Pancreas (tissue), 10 donors: ENCODE results near the gene MAP1A. TPM values are rescaled to one million over a fixed set of nuclear protein-coding genes. Genes with fewer than 3 reads are reported as not detected.

Source experiments
- ATAC-seq, 4 donors: fragments of 200-7000 bp; cut with Tn5 transposase; one replicate each; pipeline versions ENCODE4 v1.8.0 to v1.9.1; 2020; ENCODE audit warnings: mild to moderate bottlenecking in 4 of 4, moderate library complexity in 4 of 4
- DNase-seq, 6 donors: peaks; one replicate each; pipeline ENCODE4 v3.0.0-alpha.2; 2020
- FAIRE-seq: peaks from 2 replicates; lab custom pipeline; 2012; peaks lifted over from hg19 to GRCh38; lab: Jason Lieb, UNC
- H3K27ac ChIP-seq, 4 donors: fragments of 200-600 bp; sonication (generic); 1 replicate in 3 of 4; 2 replicates in 1 of 4; pipeline versions ENCODE4 v1.5.0 to v1.8.0; 2020
- H3K27me3 ChIP-seq, 4 donors: fragments of 200-600 bp; one replicate each; pipeline ENCODE4 v1.8.0; 2021
- H3K36me3 ChIP-seq, 3 donors: fragments of 200-600 bp; sonication (generic) in 1 of 3; one replicate each; pipeline versions ENCODE4 v1.5.0 to v1.8.0; 2020 to 2021
- H3K4me1 ChIP-seq, 3 donors: fragments of 200-600 bp; one replicate each; pipeline ENCODE4 v1.8.0; 2021
- H3K4me3 ChIP-seq, 4 donors: fragments of 200-600 bp; sonication (generic) in 2 of 4; one replicate each; pipeline versions ENCODE4 v1.5.0 to v1.8.0; 2020 to 2021
- H3K9me3 ChIP-seq, 4 donors: fragments of 200-600 bp; one replicate each; pipeline ENCODE4 v1.8.0; 2021
- WGBS, 2 donors: extraction: QIAGEN DNeasy Blood & Tissue Kit; methylation state at CpG; one replicate each; pipeline ENCODE4 v1.1.7; 2013; 5-methylcytosine and 5-hydroxymethylcytosine counted together
- intact Hi-C, 3 donors: fragments of 100-400 bp; cut with DNase I; formaldehyde crosslinking; loops; one replicate each; pipeline versions ENCODE4 v1.11.1 to v1.14.2; 2022
- polyA plus RNA-seq, 2 donors: library from polyadenylated mRNA; stranded (reverse); fragments of 200-250 nt; gene quantifications; one replicate each; pipeline ENCODE4 v1.2.3, GENCODE V29; 2013
- total RNA-seq, 6 donors: library from RNA; stranded (reverse); fragmentation: NEBNext Ultra II Directional in 4 of 6; extraction: Animal tissue kit (Norgen Biotek cat#: 25700) in 4 of 6; gene quantifications; one replicate each; pipeline versions ENCODE4 v1.2.1 to v1.2.4, GENCODE V29; 2021 to 2023
- TF ChIP-seq, protein P1 (sequence below), 4 donors: fragments of 200-600 bp; sonication (generic) in 3 of 4; IDR thresholded peaks; one replicate each; pipeline versions ENCODE4 v1.5.0 to v1.8.0; 2021; ENCODE audit warnings: antibody characterized with exemption in 4 of 4
- donor health status: healthy with polysubstance abuse.
- donor health status: DM: no; HTN: no; CAD: no; lungs with moderate emphysema.
- donor health status: DM: no; HTN: no; CAD: no.
- donor health status: control.
- donor health status: control.
- donor health status: Bipolar disorder and iron deficiency.
- donor health status: DM: yes; HTN: yes; CAD: no.
- donor health status: DM: no; HTN: no; CAD: no.
- donor health status: DM: no; HTN: no; CAD: no.
- donor health status: DM: yes; HTN: yes; CAD: no.

Gene MAP1A
- total and polyA plus RNA-seq, 8 donors = 0.59 to 4.1 (median 1.5) TPM

DNA sequence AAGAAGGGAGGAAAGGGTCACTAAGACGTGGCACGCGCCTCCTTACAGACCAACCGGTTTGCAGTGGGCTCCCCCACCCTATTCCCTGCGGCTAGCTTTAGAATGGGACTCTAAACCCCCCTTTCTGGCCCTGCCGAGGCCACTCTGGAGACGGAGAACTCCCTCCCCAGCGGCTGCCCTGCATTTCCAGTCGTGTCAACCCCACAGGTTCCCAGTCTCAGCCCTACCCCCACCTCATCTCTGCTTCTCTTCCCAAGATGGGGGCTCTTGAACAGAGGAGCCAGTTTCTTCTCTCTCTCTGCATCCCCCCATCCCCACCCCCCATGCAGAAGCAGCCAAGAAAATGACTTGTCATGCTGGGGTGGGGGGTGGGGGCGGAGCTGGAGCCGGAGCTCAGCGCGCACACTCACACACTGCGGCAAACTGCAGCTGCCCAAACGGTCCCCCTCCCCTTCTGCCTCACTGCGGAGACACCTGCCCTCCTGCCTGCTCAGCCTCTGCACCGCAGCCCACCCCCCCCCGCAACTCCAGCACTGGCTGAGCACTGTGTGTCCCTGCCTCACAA lies 871 bp downstream of the MAP1A start:
- H3K36me3 ChIP-seq = no peaks in the 10 kb centered on the region
- 8 to 12% methylated on average over 12 to 18 of the region's 18 CpGs for WGBS, 2 donors
- ATAC-seq = peak; percentile 55 to 67 (median 63)
- H3K27ac ChIP-seq = no peak overlapping the region
- H3K9me3 ChIP-seq = no peaks in the 10 kb centered on the region
- H3K27me3 ChIP-seq = peaks cover 0 to 3% (median 0%) of the 10 kb centered on the region in 4 donors
- H3K4me3 ChIP-seq = peak overlapping the region in 1 of 4 donors; percentile 30
- H3K4me1 ChIP-seq = no peaks in the 10 kb centered on the region
- no peak for FAIRE-seq
- intact Hi-C loops = no loop called here
- no peak for DNase-seq
- TF ChIP-seq, protein P1, sequence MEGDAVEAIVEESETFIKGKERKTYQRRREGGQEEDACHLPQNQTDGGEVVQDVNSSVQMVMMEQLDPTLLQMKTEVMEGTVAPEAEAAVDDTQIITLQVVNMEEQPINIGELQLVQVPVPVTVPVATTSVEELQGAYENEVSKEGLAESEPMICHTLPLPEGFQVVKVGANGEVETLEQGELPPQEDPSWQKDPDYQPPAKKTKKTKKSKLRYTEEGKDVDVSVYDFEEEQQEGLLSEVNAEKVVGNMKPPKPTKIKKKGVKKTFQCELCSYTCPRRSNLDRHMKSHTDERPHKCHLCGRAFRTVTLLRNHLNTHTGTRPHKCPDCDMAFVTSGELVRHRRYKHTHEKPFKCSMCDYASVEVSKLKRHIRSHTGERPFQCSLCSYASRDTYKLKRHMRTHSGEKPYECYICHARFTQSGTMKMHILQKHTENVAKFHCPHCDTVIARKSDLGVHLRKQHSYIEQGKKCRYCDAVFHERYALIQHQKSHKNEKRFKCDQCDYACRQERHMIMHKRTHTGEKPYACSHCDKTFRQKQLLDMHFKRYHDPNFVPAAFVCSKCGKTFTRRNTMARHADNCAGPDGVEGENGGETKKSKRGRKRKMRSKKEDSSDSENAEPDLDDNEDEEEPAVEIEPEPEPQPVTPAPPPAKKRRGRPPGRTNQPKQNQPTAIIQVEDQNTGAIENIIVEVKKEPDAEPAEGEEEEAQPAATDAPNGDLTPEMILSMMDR (IDR thresholded peaks at IDR 0.05) = no peak

DNA sequence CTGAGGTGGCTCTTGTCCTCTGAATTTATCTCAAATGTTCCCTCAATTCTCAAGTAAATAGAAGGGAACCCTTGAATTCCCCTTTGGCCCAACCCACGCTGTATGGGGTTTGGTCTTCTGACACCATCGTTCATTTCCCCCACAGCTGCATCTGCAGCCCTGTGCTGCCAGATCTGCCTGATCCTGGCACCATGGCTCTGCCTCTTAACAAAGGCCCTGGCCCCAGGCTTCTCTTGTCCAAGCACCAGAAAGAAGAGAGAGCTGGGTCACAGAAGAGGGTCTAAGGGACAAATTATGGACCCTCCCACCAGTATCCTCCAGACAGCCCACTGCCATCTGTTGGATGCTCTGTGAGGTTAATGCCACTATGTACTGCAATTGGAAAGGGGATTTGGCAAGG lies 1.8 kb downstream of the MAP1A start:
- H3K4me1 ChIP-seq = no peaks in the 10 kb centered on the region
- ATAC-seq = no peak
- peaks cover 0 to 3% (median 0%) of the 10 kb centered on the region in 4 donors for H3K27me3 ChIP-seq
- no peak for FAIRE-seq
- no peak overlapping the region for H3K27ac ChIP-seq
- no peaks in the 10 kb centered on the region for H3K36me3 ChIP-seq
- H3K9me3 ChIP-seq = no peaks in the 10 kb centered on the region
- intact Hi-C loops = no loop called here
- no peak for DNase-seq
- H3K4me3 ChIP-seq = no peak overlapping the region
- WGBS, 2 donors = 72 to 87% methylated on average over 2 of the region's 2 CpGs
- TF ChIP-seq, protein P1 (IDR thresholded peaks at IDR 0.05) = no peak

DNA sequence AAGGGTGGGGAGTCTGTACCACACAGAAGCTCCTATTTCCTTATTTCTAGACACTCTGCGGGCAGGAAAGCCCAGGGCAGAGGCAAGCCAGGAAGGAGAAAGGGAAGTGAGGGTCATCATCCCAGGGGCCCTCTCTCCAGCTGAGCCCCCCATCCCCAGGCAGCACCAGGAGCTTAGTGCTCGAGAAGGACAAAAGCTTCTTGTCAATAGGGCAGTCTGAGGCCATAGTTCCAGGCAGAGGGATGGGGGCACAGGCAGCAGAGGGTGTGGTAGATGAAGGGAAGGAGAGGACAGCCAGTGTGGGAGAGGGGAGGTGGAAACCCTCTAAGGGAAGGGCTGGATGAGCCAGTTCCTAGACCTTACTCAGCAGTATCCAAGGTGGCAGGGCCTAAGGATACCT lies 2.7 kb downstream of the MAP1A start:
- no peak for ATAC-seq
- no peak for DNase-seq
- Histone ChIP-seq H3K4me3 (no peak overlapping the region), H3K36me3 (no peaks in the 10 kb centered on the region), H3K9me3 (no peaks in the 10 kb centered on the region), H3K4me1 (no peaks in the 10 kb centered on the region), H3K27me3 (no peaks in the 10 kb centered on the region), H3K27ac (no peak overlapping the region)
- intact Hi-C loops = no loop called here
- TF ChIP-seq, protein P1 (IDR thresholded peaks at IDR 0.05) = no peak
- WGBS, 2 donors = 72 to 95% methylated on average over 2 of the region's 2 CpGs
- FAIRE-seq = no peak

- H3K4me1 ChIP-seq = no peaks in the 10 kb centered on the region
- TF ChIP-seq, protein P1 (IDR thresholded peaks at IDR 0.05) = no peak
- ATAC-seq (no peak), DNase-seq (no peak), FAIRE-seq (no peak)
- WGBS, 2 donors = 81 to 83% methylated on average over 11 of the region's 11 CpGs
- no peak overlapping the region for H3K4me3 ChIP-seq
- H3K36me3 ChIP-seq = no peaks in the 10 kb centered on the region
- H3K27ac ChIP-seq = no peak overlapping the region
- intact Hi-C loops = no loop called here
- no peaks in the 10 kb centered on the region for H3K27me3 ChIP-seq
- no peaks in the 10 kb centered on the region for H3K9me3 ChIP-seq
Observed at GRCh38 chr15:43521419-43521818, 4.0 kb downstream of the MAP1A start.

- FAIRE-seq (no peak), ATAC-seq (no peak), DNase-seq (no peak)
- Histone ChIP-seq H3K4me1 (no peaks in the 10 kb centered on the region), H3K36me3 (no peaks in the 10 kb centered on the region), H3K27ac (no peak overlapping the region), H3K27me3 (no peaks in the 10 kb centered on the region), H3K4me3 (no peak overlapping the region), H3K9me3 (no peaks in the 10 kb centered on the region)
- intact Hi-C loops = no loop called here
- WGBS, 2 donors = 63 to 77% methylated on average over 9 of the region's 9 CpGs
- TF ChIP-seq, protein P1 (IDR thresholded peaks at IDR 0.05) = no peak
Observed at GRCh38 chr15:43522247-43522646, 4.8 kb downstream of the MAP1A start.
